Measurements from ENCODE around the gene ARHGEF4. TPM values are rescaled to one million over a fixed set of nuclear protein-coding genes. Genes with fewer than 3 reads are reported as not detected.

The ARHGEF4 gene
- total RNA-seq, 1 experiment from 2014 or later: 26.6 TPM

- no peaks in the 10 kb centered on the region for H3K9me2 ChIP-seq (ENCODE audit: insufficient read depth)
- no TSS peak for BruUV-seq (replicated peaks)
- no peak overlapping the region for H3K4me3 ChIP-seq (replicated peaks in 1 of 2; ENCODE audit: low read depth in 1 of 2, low read length in 2 of 2)
- ChIA-PET RAD21 (ENCODE audit: low non-redundant PET in 1 of 2, low total read pairs in 2 of 2, uncharacterized antibody in 2 of 2, unreplicated experiment in 2 of 2) (no interaction called here), CTCF (no interaction called here), POLR2A (no interaction called here)
- H3K4me2 ChIP-seq (ENCODE audit: low read length): no peak overlapping the region
- H3K27ac ChIP-seq (ENCODE audit: low read depth, low read length): no peak overlapping the region
- H3K79me2 ChIP-seq (ENCODE audit: insufficient read depth, low read length): peaks cover 37% of the 10 kb centered on the region
- H3K36me3 ChIP-seq (ENCODE audit: control insufficient read depth in 1 of 2, insufficient read depth in 2 of 2, low read length in 2 of 2): peaks cover 26 to 27% of the 10 kb centered on the region in 2 experiments; a peak in 3 of 4 replicates
- no peaks in the 10 kb centered on the region for H3K27me3 ChIP-seq (ENCODE audit: insufficient read depth, low read length)
- H3K9me3 ChIP-seq (ENCODE audit: control insufficient read depth in 1 of 2, insufficient read depth in 1 of 2, low read depth in 1 of 2, low read length in 2 of 2): no peaks in the 10 kb centered on the region
- no peak overlapping the region for H2AFZ ChIP-seq (ENCODE audit: low read depth, low read length, poor library complexity, severe bottlenecking)
- TF ChIP-seq, protein P1, sequence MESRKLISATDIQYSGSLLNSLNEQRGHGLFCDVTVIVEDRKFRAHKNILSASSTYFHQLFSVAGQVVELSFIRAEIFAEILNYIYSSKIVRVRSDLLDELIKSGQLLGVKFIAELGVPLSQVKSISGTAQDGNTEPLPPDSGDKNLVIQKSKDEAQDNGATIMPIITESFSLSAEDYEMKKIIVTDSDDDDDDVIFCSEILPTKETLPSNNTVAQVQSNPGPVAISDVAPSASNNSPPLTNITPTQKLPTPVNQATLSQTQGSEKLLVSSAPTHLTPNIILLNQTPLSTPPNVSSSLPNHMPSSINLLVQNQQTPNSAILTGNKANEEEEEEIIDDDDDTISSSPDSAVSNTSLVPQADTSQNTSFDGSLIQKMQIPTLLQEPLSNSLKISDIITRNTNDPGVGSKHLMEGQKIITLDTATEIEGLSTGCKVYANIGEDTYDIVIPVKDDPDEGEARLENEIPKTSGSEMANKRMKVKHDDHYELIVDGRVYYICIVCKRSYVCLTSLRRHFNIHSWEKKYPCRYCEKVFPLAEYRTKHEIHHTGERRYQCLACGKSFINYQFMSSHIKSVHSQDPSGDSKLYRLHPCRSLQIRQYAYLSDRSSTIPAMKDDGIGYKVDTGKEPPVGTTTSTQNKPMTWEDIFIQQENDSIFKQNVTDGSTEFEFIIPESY (IDR thresholded peaks at IDR 0.05; ENCODE audit: extremely low read depth, insufficient replicate concordance, low read length): no peak
- TF ChIP-seq ELF1 (IDR thresholded peaks at IDR 0.05; ENCODE audit: borderline replicate concordance, low read depth) (no peak), SRF (IDR thresholded peaks at IDR 0.05; ENCODE audit: low read depth) (no peak), EGR1 (IDR thresholded peaks at IDR 0.05; ENCODE audit: low read depth) (no peak), ATF3 (IDR thresholded peaks at IDR 0.05) (no peak), CEBPB (IDR thresholded peaks at IDR 0.05; ENCODE audit: low read depth) (no peak), POLR2A (IDR thresholded peaks at IDR 0.05; ENCODE audit: borderline replicate concordance, extremely low read depth, insufficient read depth, insufficient read length) (no peak), POLR2AphosphoS5 (IDR thresholded peaks at IDR 0.05; ENCODE audit: low read depth, low read length) (no peak), EZH2phosphoT487 (IDR thresholded peaks at IDR 0.05; ENCODE audit: borderline replicate concordance) (no peak), SP1 (IDR thresholded peaks at IDR 0.05; ENCODE audit: low read depth) (no peak), JUND (IDR thresholded peaks at IDR 0.05) (no peak), YY1 (IDR thresholded peaks at IDR 0.05; ENCODE audit: extremely low read depth, insufficient replicate concordance, low read depth, low read length) (no peak)
- TF ChIP-seq, protein P2, sequence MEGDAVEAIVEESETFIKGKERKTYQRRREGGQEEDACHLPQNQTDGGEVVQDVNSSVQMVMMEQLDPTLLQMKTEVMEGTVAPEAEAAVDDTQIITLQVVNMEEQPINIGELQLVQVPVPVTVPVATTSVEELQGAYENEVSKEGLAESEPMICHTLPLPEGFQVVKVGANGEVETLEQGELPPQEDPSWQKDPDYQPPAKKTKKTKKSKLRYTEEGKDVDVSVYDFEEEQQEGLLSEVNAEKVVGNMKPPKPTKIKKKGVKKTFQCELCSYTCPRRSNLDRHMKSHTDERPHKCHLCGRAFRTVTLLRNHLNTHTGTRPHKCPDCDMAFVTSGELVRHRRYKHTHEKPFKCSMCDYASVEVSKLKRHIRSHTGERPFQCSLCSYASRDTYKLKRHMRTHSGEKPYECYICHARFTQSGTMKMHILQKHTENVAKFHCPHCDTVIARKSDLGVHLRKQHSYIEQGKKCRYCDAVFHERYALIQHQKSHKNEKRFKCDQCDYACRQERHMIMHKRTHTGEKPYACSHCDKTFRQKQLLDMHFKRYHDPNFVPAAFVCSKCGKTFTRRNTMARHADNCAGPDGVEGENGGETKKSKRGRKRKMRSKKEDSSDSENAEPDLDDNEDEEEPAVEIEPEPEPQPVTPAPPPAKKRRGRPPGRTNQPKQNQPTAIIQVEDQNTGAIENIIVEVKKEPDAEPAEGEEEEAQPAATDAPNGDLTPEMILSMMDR (IDR thresholded peaks at IDR 0.05 in 2 of 3, conservative IDR thresholded peaks at IDR 0.05 in 1 of 3; ENCODE audit: borderline replicate concordance in 1 of 3, insufficient read depth in 1 of 3, low read depth in 2 of 3, low read length in 2 of 3): no peak
- TF ChIP-seq, protein P3, sequence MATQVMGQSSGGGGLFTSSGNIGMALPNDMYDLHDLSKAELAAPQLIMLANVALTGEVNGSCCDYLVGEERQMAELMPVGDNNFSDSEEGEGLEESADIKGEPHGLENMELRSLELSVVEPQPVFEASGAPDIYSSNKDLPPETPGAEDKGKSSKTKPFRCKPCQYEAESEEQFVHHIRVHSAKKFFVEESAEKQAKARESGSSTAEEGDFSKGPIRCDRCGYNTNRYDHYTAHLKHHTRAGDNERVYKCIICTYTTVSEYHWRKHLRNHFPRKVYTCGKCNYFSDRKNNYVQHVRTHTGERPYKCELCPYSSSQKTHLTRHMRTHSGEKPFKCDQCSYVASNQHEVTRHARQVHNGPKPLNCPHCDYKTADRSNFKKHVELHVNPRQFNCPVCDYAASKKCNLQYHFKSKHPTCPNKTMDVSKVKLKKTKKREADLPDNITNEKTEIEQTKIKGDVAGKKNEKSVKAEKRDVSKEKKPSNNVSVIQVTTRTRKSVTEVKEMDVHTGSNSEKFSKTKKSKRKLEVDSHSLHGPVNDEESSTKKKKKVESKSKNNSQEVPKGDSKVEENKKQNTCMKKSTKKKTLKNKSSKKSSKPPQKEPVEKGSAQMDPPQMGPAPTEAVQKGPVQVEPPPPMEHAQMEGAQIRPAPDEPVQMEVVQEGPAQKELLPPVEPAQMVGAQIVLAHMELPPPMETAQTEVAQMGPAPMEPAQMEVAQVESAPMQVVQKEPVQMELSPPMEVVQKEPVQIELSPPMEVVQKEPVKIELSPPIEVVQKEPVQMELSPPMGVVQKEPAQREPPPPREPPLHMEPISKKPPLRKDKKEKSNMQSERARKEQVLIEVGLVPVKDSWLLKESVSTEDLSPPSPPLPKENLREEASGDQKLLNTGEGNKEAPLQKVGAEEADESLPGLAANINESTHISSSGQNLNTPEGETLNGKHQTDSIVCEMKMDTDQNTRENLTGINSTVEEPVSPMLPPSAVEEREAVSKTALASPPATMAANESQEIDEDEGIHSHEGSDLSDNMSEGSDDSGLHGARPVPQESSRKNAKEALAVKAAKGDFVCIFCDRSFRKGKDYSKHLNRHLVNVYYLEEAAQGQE (IDR thresholded peaks at IDR 0.05; ENCODE audit: low read depth): no peak
- TF ChIP-seq, protein P4, sequence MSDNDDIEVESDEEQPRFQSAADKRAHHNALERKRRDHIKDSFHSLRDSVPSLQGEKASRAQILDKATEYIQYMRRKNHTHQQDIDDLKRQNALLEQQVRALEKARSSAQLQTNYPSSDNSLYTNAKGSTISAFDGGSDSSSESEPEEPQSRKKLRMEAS (IDR thresholded peaks at IDR 0.05): no peak
- H4K20me1 ChIP-seq (ENCODE audit: insufficient read depth): peaks cover 3% of the 10 kb centered on the region; the same call in 1 of the 2 replicates
- no peaks in the 10 kb centered on the region for H3K4me1 ChIP-seq (ENCODE audit: control insufficient read depth in 1 of 2, insufficient read depth in 2 of 2, low read length in 2 of 2)
- no peak for DNase-seq (ENCODE audit: low read depth, low spot score)
- no peak for ATAC-seq
- H3K9ac ChIP-seq (ENCODE audit: low read length): no peak overlapping the region
- intact Hi-C loops (cut with micrococcal nuclease): loop anchor here (5.0 kb wide), 1 partner anchor 252 kb away; no protein-coding TSS in a partner anchor
Observed at GRCh38 chr2:131049150-131049718, 212.5 kb downstream of the ARHGEF4 start.

All from HCT116 (cell line).